ENCODE measurements around the gene CYB561A3. TPM values are rescaled to one million over a fixed set of nuclear protein-coding genes. Genes with fewer than 3 reads are reported as not detected.

The CYB561A3 gene
- total and polyA plus RNA-seq, 2 of the 13 experiments (the other 11 are each of a cell fraction or from before 2014, with no cell fraction given) = 11.4 to 14.9 TPM

- TF ChIP-seq TIGD3 (CRISPR knock-in tag; IDR thresholded peaks at IDR 0.05; ENCODE audit: borderline replicate concordance) (peak; percentile 68; the same call in 1 of the 2 replicates), SUZ12 (IDR thresholded peaks at IDR 0.05; ENCODE audit: low read depth, low read length) (peak; percentile 38), DNMT3B (CRISPR knock-in tag; conservative IDR thresholded peaks at IDR 0.05) (no peak; the same call in 1 of the 2 replicates), SRF (IDR thresholded peaks at IDR 0.05; ENCODE audit: low read depth, low read length) (no peak), ZFP36 (IDR thresholded peaks at IDR 0.05; ENCODE audit: borderline replicate concordance, low read depth, low read length, partially characterized antibody) (no peak), SATB2 (CRISPR knock-in tag; IDR thresholded peaks at IDR 0.05) (no peak), POLR2AphosphoS2 (IDR thresholded peaks at IDR 0.05; ENCODE audit: low read depth, low read length) (no peak), POLR2G (IDR thresholded peaks at IDR 0.05; ENCODE audit: low read depth, low read length) (peak; percentile 94), ZNF180 (CRISPR knock-in tag; IDR thresholded peaks at IDR 0.05; ENCODE audit: borderline replicate concordance, low read depth) (no peak), ZNF232 (CRISPR knock-in tag; IDR thresholded peaks at IDR 0.05; ENCODE audit: borderline replicate concordance) (peak; percentile 45; the same call in 1 of the 2 replicates), ATRX (CRISPR knock-in tag; IDR thresholded peaks at IDR 0.05; ENCODE audit: borderline replicate concordance) (no peak), PHF20 (CRISPR knock-in tag; IDR thresholded peaks at IDR 0.05) (peak; percentile 90), ZHX1 (CRISPR knock-in tag; IDR thresholded peaks at IDR 0.05; ENCODE audit: low read depth) (0 out of 2 replicates have a peak, but pooled peaks have one; percentile 46), ZBTB42 (CRISPR knock-in tag; IDR thresholded peaks at IDR 0.05) (no peak), ATF2 (CRISPR knock-in tag; IDR thresholded peaks at IDR 0.05) (no peak; the same call in 1 of the 2 replicates), ATM (IDR thresholded peaks at IDR 0.05; ENCODE audit: borderline replicate concordance) (no peak), AKNA (CRISPR knock-in tag; IDR thresholded peaks at IDR 0.05; ENCODE audit: borderline replicate concordance) (no peak), RAD51 (IDR thresholded peaks at IDR 0.05; ENCODE audit: borderline replicate concordance) (no peak), SETDB1 (CRISPR knock-in tag; IDR thresholded peaks at IDR 0.05; ENCODE audit: borderline replicate concordance) (no peak)
These were observed 28.7 kb downstream of the CYB561A3 start, which contains the start of the genes DDB1 and TKFC (continued) for GRCh38 chr11:61332797-61333549.

Data from HepG2 (cell line).